Endothelial cell of umbilical vein (primary cell): Measurements from ENCODE around the gene ZNF689. TPM values are rescaled to one million over a fixed set of nuclear protein-coding genes. Genes with fewer than 3 reads are reported as not detected.
A peak's percentile ranks its signal among the peaks of the same experiment; 100 is the strongest.
"Not testable (repeated sequence)": the region's sequence is repeated elsewhere in the genome, so short reads cannot be mapped to it uniquely, and the experiment has no call there.

Experiments used
- BruUV-seq: library from RNA; stranded (reverse); fragments of 400-500 nt; replicated peaks from 2 replicates; lab custom pipeline; 2021; lab: Mats Ljungman, UMichigan
- CTCF ChIA-PET: fragments of 300-600, 350-600 bp; sonication (Branson Sonifier 250); formaldehyde crosslinking; loops from one replicate; lab custom pipeline; 2021; ENCODE audit warnings: antibody characterized with exemption, inconsistent platforms; lab: Charles Lee
- POLR2A ChIA-PET: fragments of 300-600, 350-600 bp; sonication (Branson Sonifier 250); formaldehyde crosslinking; loops from one replicate; lab custom pipeline; 2021; ENCODE audit warnings: antibody characterized with exemption, inconsistent platforms; lab: Charles Lee
- DNase-seq: peaks from one replicate; pipeline ENCODE4 v3.0.0-alpha.2; 2011; ENCODE audit warnings: low read depth, low spot score
- FAIRE-seq: peaks from 2 replicates; lab custom pipeline; 2011; peaks lifted over from hg19 to GRCh38; lab: Jason Lieb, UNC
- H2AFZ ChIP-seq: 2 replicates; pipeline ENCODE4 v1.6.0; 2012; ENCODE audit warnings: low read depth, low read length, control low read depth, inconsistent platforms
- H3K27ac ChIP-seq: 2 replicates; pipeline ENCODE4 v1.5.1; 2011; ENCODE audit warnings: low read depth, mild to moderate bottlenecking, control low read depth, low read length, moderate library complexity; ENCODE audit not compliant: insufficient read depth
- H3K27me3 ChIP-seq, 2 experiments: 2 replicates each; pipeline versions ENCODE4 v1.6.0 to v1.6.1; 2011; ENCODE audit warnings: low read length in 2 of 2, mixed read lengths in 1 of 2; ENCODE audit not compliant: control insufficient read depth in 2 of 2, insufficient read depth in 2 of 2
- H3K36me3 ChIP-seq, 2 experiments: 2 replicates in 1 of 2; 3 replicates in 1 of 2; pipeline ENCODE4 v1.5.1; 2011; ENCODE audit warnings: low read length in 2 of 2, mild to moderate bottlenecking in 1 of 2, moderate library complexity in 1 of 2; ENCODE audit not compliant: control insufficient read depth in 2 of 2, insufficient read depth in 2 of 2; ENCODE audit errors: extremely low read depth in 1 of 2
- H3K4me1 ChIP-seq: 3 replicates; pipeline ENCODE4 v1.5.1; 2011; ENCODE audit warnings: mild to moderate bottlenecking, low read length; ENCODE audit not compliant: control insufficient read depth, insufficient read depth; ENCODE audit errors: extremely low read depth
- H3K4me2 ChIP-seq: 2 replicates; pipeline ENCODE4 v1.6.1; 2011; ENCODE audit warnings: low read length, control low read depth, mixed read lengths; ENCODE audit not compliant: insufficient read depth
- H3K4me3 ChIP-seq, 3 experiments: fragments of 200-600 bp in 1 of 3; sonication (generic), shearing (Covaris generic) in 1 of 3; replicated peaks in 1 of 3; 2 replicates each; pipeline ENCODE4 v1.5.1; 2011 to 2016; ENCODE audit warnings: control low read depth in 3 of 3, low read length in 3 of 3, mild to moderate bottlenecking in 2 of 3, inconsistent platforms in 1 of 3, low read depth in 1 of 3, moderate library complexity in 1 of 3; ENCODE audit not compliant: insufficient read depth in 1 of 3
- H3K79me2 ChIP-seq: 2 replicates; pipeline ENCODE4 v1.6.0; 2012; ENCODE audit warnings: low read length, inconsistent platforms; ENCODE audit not compliant: control insufficient read depth, insufficient read depth
- H3K9ac ChIP-seq: replicated peaks from 2 replicates; pipeline ENCODE3; 2011; ENCODE audit warnings: low read length, control low read depth; ENCODE audit not compliant: insufficient read depth; ENCODE audit errors: extremely low read depth
- H3K9me1 ChIP-seq: replicated peaks from 3 replicates; pipeline ENCODE4 v1.6.0; 2011; ENCODE audit warnings: mild to moderate bottlenecking, low read length; ENCODE audit not compliant: control insufficient read depth, insufficient read depth; ENCODE audit errors: extremely low read depth
- H3K9me3 ChIP-seq: replicated peaks from 2 replicates; pipeline ENCODE4 v1.5.1; 2012; ENCODE audit warnings: low read length, inconsistent platforms; ENCODE audit not compliant: control insufficient read depth, insufficient read depth
- H4K20me1 ChIP-seq: replicated peaks from 2 replicates; pipeline ENCODE3; 2011; ENCODE audit warnings: mild to moderate bottlenecking, low read length; ENCODE audit not compliant: control insufficient read depth, insufficient read depth; ENCODE audit errors: extremely low read depth
- JUN ChIP-seq: IDR thresholded peaks from 2 replicates; pipeline ENCODE4 v1.6.1; 2011; ENCODE audit warnings: borderline replicate concordance, low read depth; ENCODE audit not compliant: insufficient read length, insufficient read depth
- dilution Hi-C: fragments of 300-500 bp; cut with MboI; formaldehyde crosslinking; loops from one replicate; pipeline ENCODE4 v1.15.0; 2019; ENCODE audit warnings: low sequenced_read_pairs; ENCODE audit not compliant: extremely low pct_ligation_motif_present
- intact Hi-C: fragments of 100-400 bp; cut with micrococcal nuclease; formaldehyde crosslinking; loops from one replicate; pipeline ENCODE4 v1.10.0; 2022
- polyA plus RNA-seq, 4 experiments: library from polyadenylated mRNA; depleted of rRNA in 3 of 4; stranded (reverse) in 3 of 4; unstranded in 1 of 4; fragments of >200 nt; gene quantifications; 2 replicates each; pipeline versions ENCODE4 v1.2.1 to v1.2.3, GENCODE V29; 2011 to 2012; ENCODE audit warnings: missing spikeins in 1 of 4
- total RNA-seq: library from RNA; stranded (reverse); gene quantifications from 2 replicates; pipeline ENCODE4 v1.2.3, GENCODE V29; 2021
- TF ChIP-seq, protein P1 (sequence below), 2 donors: IDR thresholded peaks; 1 replicate in 1 of 2; 2 replicates in 1 of 2; pipeline ENCODE4 v1.5.1; 2011; ENCODE audit warnings: low read length in 2 of 2, mild to moderate bottlenecking in 2 of 2, moderate library complexity in 2 of 2, control low read depth in 1 of 2, inconsistent platforms in 1 of 2, low read depth in 1 of 2; ENCODE audit not compliant: insufficient read depth in 1 of 2; ENCODE audit errors: extremely low read depth in 1 of 2

ZNF689 gene
- total and polyA plus RNA-seq, 2 donors (not counting 3 experiments of a cell fraction or from before 2014, with no cell fraction given) = 7.5 to 8.4 TPM

DNA sequence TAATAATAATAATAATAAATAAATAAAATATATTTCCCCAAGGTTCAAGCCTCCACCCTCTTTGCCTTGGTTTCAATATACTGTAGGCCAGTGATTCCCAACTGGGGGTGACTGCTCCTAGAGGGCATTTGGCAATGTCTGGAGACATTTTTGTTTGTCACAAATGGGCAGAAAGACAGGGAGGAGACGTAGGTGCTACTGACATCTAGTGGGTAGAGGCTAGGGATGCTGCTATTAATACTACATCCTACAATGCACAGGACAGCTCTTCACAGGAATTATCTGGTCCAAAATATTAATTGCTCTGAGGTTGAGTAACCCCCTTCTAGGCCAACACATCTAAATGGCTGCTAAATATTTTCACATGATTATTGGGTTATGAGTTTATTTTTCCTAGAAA is 27.8 kb upstream of the ZNF689 start:
- Histone ChIP-seq H2AFZ (no peak overlapping the region), H3K9me1 (no peaks in the 10 kb centered on the region), H3K9ac (no peak overlapping the region), H4K20me1 (no peaks in the 10 kb centered on the region), H3K27ac (no peak overlapping the region), H3K4me1 (peaks cover 6% of the 10 kb centered on the region), H3K9me3 (no peaks in the 10 kb centered on the region), H3K27me3 (no peaks in the 10 kb centered on the region), H3K4me2 (no peak overlapping the region), H3K4me3 (no peak overlapping the region), H3K79me2 (peaks cover 3% of the 10 kb centered on the region), H3K36me3 (no peaks in the 10 kb centered on the region)
- TF ChIP-seq, protein P1, sequence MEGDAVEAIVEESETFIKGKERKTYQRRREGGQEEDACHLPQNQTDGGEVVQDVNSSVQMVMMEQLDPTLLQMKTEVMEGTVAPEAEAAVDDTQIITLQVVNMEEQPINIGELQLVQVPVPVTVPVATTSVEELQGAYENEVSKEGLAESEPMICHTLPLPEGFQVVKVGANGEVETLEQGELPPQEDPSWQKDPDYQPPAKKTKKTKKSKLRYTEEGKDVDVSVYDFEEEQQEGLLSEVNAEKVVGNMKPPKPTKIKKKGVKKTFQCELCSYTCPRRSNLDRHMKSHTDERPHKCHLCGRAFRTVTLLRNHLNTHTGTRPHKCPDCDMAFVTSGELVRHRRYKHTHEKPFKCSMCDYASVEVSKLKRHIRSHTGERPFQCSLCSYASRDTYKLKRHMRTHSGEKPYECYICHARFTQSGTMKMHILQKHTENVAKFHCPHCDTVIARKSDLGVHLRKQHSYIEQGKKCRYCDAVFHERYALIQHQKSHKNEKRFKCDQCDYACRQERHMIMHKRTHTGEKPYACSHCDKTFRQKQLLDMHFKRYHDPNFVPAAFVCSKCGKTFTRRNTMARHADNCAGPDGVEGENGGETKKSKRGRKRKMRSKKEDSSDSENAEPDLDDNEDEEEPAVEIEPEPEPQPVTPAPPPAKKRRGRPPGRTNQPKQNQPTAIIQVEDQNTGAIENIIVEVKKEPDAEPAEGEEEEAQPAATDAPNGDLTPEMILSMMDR (IDR thresholded peaks at IDR 0.05; ENCODE audit: extremely low read depth in 1 of 2, insufficient read depth in 1 of 2, low read depth in 1 of 2, low read length in 2 of 2) = peak; percentile 32 to 44
- TF ChIP-seq JUN = no peak
- peak; percentile 85 for FAIRE-seq
- BruUV-seq = no TSS peak
- POLR2A ChIA-PET = no interaction called here
- dilution Hi-C loops (no loop called here), intact Hi-C loops (no loop called here)
- DNase-seq = peak; percentile 50
- CTCF ChIA-PET = interaction anchor here (1.1 to 2.5 kb wide), 7 partner anchors 9 to 208 kb away, joined by 3 to 11 read pairs (median 5); partner anchors contain the start of genes DCTPP1, PRR14 and ZNF689

DNA sequence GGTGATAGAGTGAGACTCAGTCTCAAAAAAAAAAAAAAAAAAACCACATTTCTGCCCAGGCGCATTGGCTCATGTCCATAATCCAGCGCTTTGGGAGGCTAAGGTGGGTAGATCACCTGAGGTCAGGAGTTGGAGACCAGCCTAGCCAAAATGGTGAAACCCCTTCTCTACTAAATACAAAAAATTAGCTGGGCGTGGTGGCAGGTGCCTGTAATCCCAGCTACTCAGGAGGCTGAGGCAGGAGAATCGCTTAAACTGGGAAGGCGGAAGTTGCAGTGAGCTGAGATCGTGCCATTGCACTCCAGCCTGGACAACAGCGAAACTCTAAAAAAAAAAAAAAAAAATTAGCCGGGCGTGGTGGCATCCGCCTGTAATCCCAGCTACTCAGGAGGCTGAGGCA is 26.9 kb upstream of the ZNF689 start:
- POLR2A ChIA-PET = interaction anchor here (0.6 to 0.7 kb wide), 2 partner anchors 496 to 515 kb away, joined by 5 to 6 read pairs; no protein-coding TSS in a partner anchor
- H3K9me1 ChIP-seq, H3K79me2 ChIP-seq, intact Hi-C loops, H3K9me3 ChIP-seq, DNase-seq, H3K4me2 ChIP-seq, H3K27me3 ChIP-seq, BruUV-seq, H2AFZ ChIP-seq, FAIRE-seq, H3K4me1 ChIP-seq, H3K9ac ChIP-seq, H3K36me3 ChIP-seq, H3K4me3 ChIP-seq, H4K20me1 ChIP-seq, dilution Hi-C loops, H3K27ac ChIP-seq: not testable (repeated sequence)
- CTCF ChIA-PET = interaction anchor here (0.9 to 2.5 kb wide), 6 partner anchors 8 to 228 kb away, joined by 3 to 11 read pairs (median 6); partner anchors contain the start of genes DCTPP1 and PRR14
